DOHH2 (cell line): Measurements from ENCODE around the gene YBEY.

Experiments
- H3F3A ChIP-seq: fragments of 200-600 bp; sonication (generic), shearing (Covaris generic); 2 replicates; pipeline ENCODE4 v1.6.0; 2016; ENCODE audit warnings: antibody characterized with exemption, mild to moderate bottlenecking; ENCODE audit not compliant: control insufficient read depth, insufficient read depth
- H3K27ac ChIP-seq: fragments of 200-600 bp; sonication (generic); 2 replicates; pipeline ENCODE4 v1.5.1; 2014; ENCODE audit warnings: low read depth, mild to moderate bottlenecking, low read length, moderate library complexity
- H3K27me3 ChIP-seq: fragments of 200-600 bp; sonication (generic); 2 replicates; pipeline ENCODE4 v1.6.1; 2014; ENCODE audit warnings: mild to moderate bottlenecking, low read length, mixed read lengths; ENCODE audit not compliant: control insufficient read depth
- H3K36me3 ChIP-seq: fragments of 200-600 bp; sonication (generic); 2 replicates; pipeline ENCODE4 v1.6.1; 2014; ENCODE audit warnings: mild to moderate bottlenecking, low read length, moderate library complexity, mixed read lengths; ENCODE audit not compliant: control insufficient read depth
- H3K4me1 ChIP-seq: fragments of 200-600 bp; sonication (generic); 2 replicates; pipeline ENCODE4 v1.6.1; 2014; ENCODE audit warnings: mild to moderate bottlenecking, low read length, mixed read lengths; ENCODE audit not compliant: control insufficient read depth
- H3K4me2 ChIP-seq: fragments of 200-600 bp; sonication (generic); 2 replicates; pipeline ENCODE4 v1.6.0; 2014; ENCODE audit warnings: mild to moderate bottlenecking, low read length, moderate library complexity
- H3K4me3 ChIP-seq: fragments of 200-600 bp; sonication (generic); 2 replicates; pipeline ENCODE4 v1.5.1; 2014; ENCODE audit warnings: mild to moderate bottlenecking, low read length, mixed read lengths
- H3K79me2 ChIP-seq: fragments of 200-600 bp; sonication (generic); 2 replicates; pipeline ENCODE4 v1.6.1; 2014; ENCODE audit warnings: mild to moderate bottlenecking, low read length, mixed read lengths; ENCODE audit not compliant: control insufficient read depth
- H3K9me2 ChIP-seq: fragments of 200-600 bp; sonication (generic); replicated peaks from 2 replicates; pipeline ENCODE4 v1.6.1; 2014; ENCODE audit warnings: mild to moderate bottlenecking, low read length, mixed read lengths; ENCODE audit not compliant: control insufficient read depth
- H3K9me3 ChIP-seq: fragments of 200-600 bp; sonication (generic); 2 replicates; pipeline ENCODE4 v1.6.1; 2014; ENCODE audit warnings: antibody characterized with exemption, low read length, mixed read lengths; ENCODE audit not compliant: control insufficient read depth, insufficient read depth
- H4K20me1 ChIP-seq: fragments of 200-600 bp; sonication (generic); 2 replicates; pipeline ENCODE4 v1.6.0; 2014; ENCODE audit warnings: low read depth, mild to moderate bottlenecking, antibody characterized with exemption, low read length, moderate library complexity; ENCODE audit not compliant: control insufficient read depth, insufficient read depth
- EZH2phosphoT487 ChIP-seq: fragments of 200-600 bp; sonication (generic); IDR thresholded peaks from 2 replicates; pipeline ENCODE4 v1.6.1; 2017; ENCODE audit warnings: borderline replicate concordance, mild to moderate bottlenecking, antibody characterized with exemption, low read length, moderate library complexity, mixed read lengths
- TF ChIP-seq, protein P1 (sequence below): fragments of 200-600 bp; sonication (generic); IDR thresholded peaks from one replicate; pipeline ENCODE4 v1.5.1; 2014; ENCODE audit warnings: antibody characterized with exemption, mild to moderate bottlenecking, low read depth, low read length; ENCODE audit not compliant: poor library complexity, severe bottlenecking

Gene YBEY

GRCh38 chr21:46299167-46299566 lies 13.0 kb downstream of the YBEY start:
- no peaks in the 10 kb centered on the region for H3K27me3 ChIP-seq
- H4K20me1 ChIP-seq, result no peaks in the 10 kb centered on the region
- peaks cover 28% of the 10 kb centered on the region for H3K4me1 ChIP-seq
- H3K27ac ChIP-seq, result no peak overlapping the region
- peaks cover 31% of the 10 kb centered on the region for H3K36me3 ChIP-seq
- H3K79me2 ChIP-seq, result no peaks in the 10 kb centered on the region
- no peak overlapping the region for H3K4me3 ChIP-seq
- no peak for TF ChIP-seq EZH2phosphoT487
- TF ChIP-seq, protein P1, sequence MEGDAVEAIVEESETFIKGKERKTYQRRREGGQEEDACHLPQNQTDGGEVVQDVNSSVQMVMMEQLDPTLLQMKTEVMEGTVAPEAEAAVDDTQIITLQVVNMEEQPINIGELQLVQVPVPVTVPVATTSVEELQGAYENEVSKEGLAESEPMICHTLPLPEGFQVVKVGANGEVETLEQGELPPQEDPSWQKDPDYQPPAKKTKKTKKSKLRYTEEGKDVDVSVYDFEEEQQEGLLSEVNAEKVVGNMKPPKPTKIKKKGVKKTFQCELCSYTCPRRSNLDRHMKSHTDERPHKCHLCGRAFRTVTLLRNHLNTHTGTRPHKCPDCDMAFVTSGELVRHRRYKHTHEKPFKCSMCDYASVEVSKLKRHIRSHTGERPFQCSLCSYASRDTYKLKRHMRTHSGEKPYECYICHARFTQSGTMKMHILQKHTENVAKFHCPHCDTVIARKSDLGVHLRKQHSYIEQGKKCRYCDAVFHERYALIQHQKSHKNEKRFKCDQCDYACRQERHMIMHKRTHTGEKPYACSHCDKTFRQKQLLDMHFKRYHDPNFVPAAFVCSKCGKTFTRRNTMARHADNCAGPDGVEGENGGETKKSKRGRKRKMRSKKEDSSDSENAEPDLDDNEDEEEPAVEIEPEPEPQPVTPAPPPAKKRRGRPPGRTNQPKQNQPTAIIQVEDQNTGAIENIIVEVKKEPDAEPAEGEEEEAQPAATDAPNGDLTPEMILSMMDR, result no peak
- H3K4me2 ChIP-seq, result no peak overlapping the region
- H3F3A ChIP-seq, result peaks cover 6% of the 10 kb centered on the region
- no peaks in the 10 kb centered on the region for H3K9me3 ChIP-seq
- no peaks in the 10 kb centered on the region for H3K9me2 ChIP-seq

GRCh38 chr21:46301759-46302158 lies 15.6 kb downstream of the YBEY start:
- Histone ChIP-seq H3K9me3 (no peaks in the 10 kb centered on the region), H3K9me2 (no peaks in the 10 kb centered on the region), H3K36me3 (peaks cover 40% of the 10 kb centered on the region), H3F3A (peaks cover 6% of the 10 kb centered on the region), H3K79me2 (no peaks in the 10 kb centered on the region), H4K20me1 (no peaks in the 10 kb centered on the region), H3K4me2 (no peak overlapping the region), H3K4me1 (peaks cover 7% of the 10 kb centered on the region), H3K27me3 (no peaks in the 10 kb centered on the region), H3K27ac (no peak overlapping the region), H3K4me3 (no peak overlapping the region)
- TF ChIP-seq, protein P1, result no peak
- no peak for TF ChIP-seq EZH2phosphoT487

DNA sequence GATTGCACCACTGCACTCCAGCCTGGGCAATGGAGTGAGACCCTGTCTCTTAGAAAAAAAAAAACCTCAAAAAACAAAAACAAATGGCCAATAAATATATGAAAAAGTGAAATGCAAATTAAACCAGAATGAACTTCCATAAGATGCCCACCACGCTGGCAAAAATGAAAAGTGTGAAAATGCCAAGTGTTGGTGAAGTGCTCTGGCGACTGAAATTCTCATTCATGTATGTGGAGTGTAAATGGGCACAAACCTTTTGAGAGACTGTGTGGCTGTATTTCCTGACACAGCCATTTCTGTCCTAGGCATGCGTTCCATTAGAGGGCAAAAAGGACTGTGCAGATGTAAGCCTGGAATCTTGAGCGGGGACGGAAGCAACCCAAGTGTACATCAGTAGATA lies 18.3 kb downstream of the YBEY start:
- no peaks in the 10 kb centered on the region for H3K9me3 ChIP-seq
- peaks cover 57% of the 10 kb centered on the region for H3K36me3 ChIP-seq

More for the DNA sequence above, 18.3 kb downstream of the YBEY start:
- Histone ChIP-seq H3F3A (peaks cover 3% of the 10 kb centered on the region; the same call in 1 of the 2 replicates), H3K4me1 (no peaks in the 10 kb centered on the region), H3K9me2 (no peaks in the 10 kb centered on the region), H3K79me2 (peaks cover 2% of the 10 kb centered on the region; the same call in 1 of the 2 replicates), H3K27me3 (no peaks in the 10 kb centered on the region), H3K27ac (no peak overlapping the region), H3K4me2 (no peak overlapping the region), H3K4me3 (no peak overlapping the region), H4K20me1 (no peaks in the 10 kb centered on the region)
- no peak for TF ChIP-seq EZH2phosphoT487
- TF ChIP-seq, protein P1, result no peak
